Fibroblast of peridontal ligament (primary cell): ENCODE measurements around the gene CHN2.
A peak's percentile ranks its signal among the peaks of the same experiment; 100 is the strongest.

Experiments
- DNase-seq: peaks from one replicate; pipeline ENCODE4 v3.0.0-alpha.2; 2010; ENCODE audit errors: extremely low read depth

Gene CHN2

GRCh38 chr7:29398011-29398410 is 203.4 kb downstream of the CHN2 start:
- DNase-seq: no peak

- no peak for DNase-seq
These were observed 205.9 kb downstream of the CHN2 start for GRCh38 chr7:29400437-29400836.

GRCh38 chr7:29401769-29402168 is 207.2 kb downstream of the CHN2 start:
- DNase-seq: no peak

- no peak for DNase-seq
These were observed 211.3 kb downstream of the CHN2 start for GRCh38 chr7:29405891-29406290.

- no peak for DNase-seq
These were observed 211.8 kb downstream of the CHN2 start for GRCh38 chr7:29406366-29406765.

- DNase-seq: peak; percentile 77
These were observed 214.3 kb downstream of the CHN2 start for GRCh38 chr7:29408841-29409243.

- DNase-seq: no peak
These were observed 216.4 kb downstream of the CHN2 start for GRCh38 chr7:29410996-29411395.

GRCh38 chr7:29412912-29413311 is 218.3 kb downstream of the CHN2 start:
- DNase-seq: no peak

GRCh38 chr7:29413626-29414136 is 219.1 kb downstream of the CHN2 start:
- DNase-seq: no peak

GRCh38 chr7:29414216-29414615 is 219.6 kb downstream of the CHN2 start:
- DNase-seq: no peak

GRCh38 chr7:29415215-29415614 is 220.6 kb downstream of the CHN2 start:
- DNase-seq: no peak

GRCh38 chr7:29416276-29416937 is 221.8 kb downstream of the CHN2 start:
- no peak for DNase-seq

- DNase-seq: no peak
These were observed 222.3 kb downstream of the CHN2 start for GRCh38 chr7:29416938-29417305.

- no peak for DNase-seq
These were observed 223.5 kb downstream of the CHN2 start for GRCh38 chr7:29418056-29418455.

GRCh38 chr7:29418651-29419050 is 224.1 kb downstream of the CHN2 start:
- no peak for DNase-seq

GRCh38 chr7:29420011-29420410 is 225.4 kb downstream of the CHN2 start:
- DNase-seq: no peak

GRCh38 chr7:29421010-29421956 is 226.7 kb downstream of the CHN2 start:
- DNase-seq: no peak

GRCh38 chr7:29422829-29423228 is 228.3 kb downstream of the CHN2 start:
- DNase-seq: no peak

- no peak for DNase-seq
These were observed 229.9 kb downstream of the CHN2 start for GRCh38 chr7:29424295-29424983.

- no peak for DNase-seq
These were observed 230.4 kb downstream of the CHN2 start for GRCh38 chr7:29424984-29425309.

- DNase-seq: no peak
These were observed 232.0 kb downstream of the CHN2 start for GRCh38 chr7:29426587-29426986.

- no peak for DNase-seq
These were observed 234.8 kb downstream of the CHN2 start for GRCh38 chr7:29429401-29429800.
